GM18907 (cell line): ENCODE results near the gene TMEM217.
"Not testable (repeated sequence)": the region's sequence is repeated elsewhere in the genome, so short reads cannot be mapped to it uniquely, and the experiment has no call there.

Source experiments
- ATAC-seq: cut with Tn5 transposase; IDR thresholded peaks from one replicate; pipeline ENCODE4 v1.9.1; 2021; ENCODE audit warnings: mild to moderate bottlenecking, moderate library complexity; ENCODE audit not compliant: unreplicated experiment

The TMEM217 gene

GRCh38 chr6:37187321-37188022 is 70.5 kb downstream of the TMEM217 start:
- ATAC-seq: no peak

GRCh38 chr6:37185949-37186720 is 71.8 kb downstream of the TMEM217 start:
- not testable (repeated sequence) for ATAC-seq

GRCh38 chr6:37182736-37183590 is 75.0 kb downstream of the TMEM217 start:
- ATAC-seq: no peak

GRCh38 chr6:37180610-37181009 is 77.3 kb downstream of the TMEM217 start:
- not testable (repeated sequence) for ATAC-seq

GRCh38 chr6:37180075-37180474 is 77.9 kb downstream of the TMEM217 start:
- no peak for ATAC-seq

- ATAC-seq: no peak
Measured at GRCh38 chr6:37177935-37178517, 79.9 kb downstream of the TMEM217 start.

- no peak for ATAC-seq
Measured at GRCh38 chr6:37177077-37177934, 80.6 kb downstream of the TMEM217 start.

GRCh38 chr6:37176268-37177076 is 81.5 kb downstream of the TMEM217 start:
- ATAC-seq: no peak

GRCh38 chr6:37175332-37176267 is 82.3 kb downstream of the TMEM217 start:
- ATAC-seq: no peak

- no peak for ATAC-seq
Measured at GRCh38 chr6:37174515-37175331, 83.2 kb downstream of the TMEM217 start.

- ATAC-seq: no peak
Measured at GRCh38 chr6:37174196-37174514, 83.8 kb downstream of the TMEM217 start.

GRCh38 chr6:37173493-37174195 is 84.3 kb downstream of the TMEM217 start:
- no peak for ATAC-seq

- no peak for ATAC-seq
Measured at GRCh38 chr6:37172912-37173492, 84.9 kb downstream of the TMEM217 start.

- ATAC-seq: peak; percentile 25
Measured at GRCh38 chr6:37171970-37172812, 85.8 kb downstream of the TMEM217 start.

GRCh38 chr6:37171201-37171969 is 86.6 kb downstream of the TMEM217 start:
- ATAC-seq: no peak
